NCI-H2227 (cell line): ENCODE measurements around the gene DHX57.

Source experiments
- DNase-seq: peaks from one replicate; lab custom pipeline; 2025; ENCODE audit not compliant: unreplicated experiment; lab: John Stamatoyannopoulos, UW

DHX57 gene

DNA sequence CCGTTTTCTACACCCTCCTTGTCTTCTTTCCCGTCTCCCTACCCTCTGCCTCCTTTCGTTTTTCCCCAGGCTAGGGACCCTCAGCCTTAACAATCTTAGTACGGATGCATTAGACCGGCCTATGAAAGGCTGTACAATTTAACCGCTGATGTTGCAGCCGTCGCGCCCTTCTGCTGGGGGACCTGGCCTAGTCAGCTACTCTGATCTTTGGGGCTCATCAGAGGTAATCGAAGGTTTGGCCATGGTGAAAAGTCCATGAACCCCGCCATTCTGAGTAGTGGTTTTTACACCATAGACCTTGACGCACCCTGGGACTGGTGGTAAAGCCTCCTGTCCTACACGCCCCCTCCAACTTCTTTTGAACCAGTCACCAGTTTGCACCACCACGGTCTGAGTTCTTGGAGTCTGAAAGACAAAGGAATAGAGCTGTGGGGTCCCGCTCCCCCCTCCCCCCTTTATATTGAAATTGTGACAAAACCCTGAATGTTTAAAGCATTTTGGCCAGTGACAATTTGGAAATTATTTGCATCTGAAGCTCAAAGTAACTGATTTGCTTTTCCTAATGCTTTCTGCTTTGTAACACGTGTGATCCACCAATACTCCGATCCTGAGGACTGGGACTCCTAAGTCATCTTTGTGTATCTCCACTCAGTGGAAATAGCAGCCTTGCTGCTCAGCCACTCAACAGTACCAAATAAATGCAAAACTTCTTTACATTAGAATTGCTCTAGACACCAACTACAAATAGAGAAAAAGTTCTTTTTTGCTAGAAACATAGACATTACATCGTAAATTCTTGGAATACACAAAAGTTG, 123.9 kb downstream of the DHX57 start:
- DNase-seq = peak; percentile 67

DNA sequence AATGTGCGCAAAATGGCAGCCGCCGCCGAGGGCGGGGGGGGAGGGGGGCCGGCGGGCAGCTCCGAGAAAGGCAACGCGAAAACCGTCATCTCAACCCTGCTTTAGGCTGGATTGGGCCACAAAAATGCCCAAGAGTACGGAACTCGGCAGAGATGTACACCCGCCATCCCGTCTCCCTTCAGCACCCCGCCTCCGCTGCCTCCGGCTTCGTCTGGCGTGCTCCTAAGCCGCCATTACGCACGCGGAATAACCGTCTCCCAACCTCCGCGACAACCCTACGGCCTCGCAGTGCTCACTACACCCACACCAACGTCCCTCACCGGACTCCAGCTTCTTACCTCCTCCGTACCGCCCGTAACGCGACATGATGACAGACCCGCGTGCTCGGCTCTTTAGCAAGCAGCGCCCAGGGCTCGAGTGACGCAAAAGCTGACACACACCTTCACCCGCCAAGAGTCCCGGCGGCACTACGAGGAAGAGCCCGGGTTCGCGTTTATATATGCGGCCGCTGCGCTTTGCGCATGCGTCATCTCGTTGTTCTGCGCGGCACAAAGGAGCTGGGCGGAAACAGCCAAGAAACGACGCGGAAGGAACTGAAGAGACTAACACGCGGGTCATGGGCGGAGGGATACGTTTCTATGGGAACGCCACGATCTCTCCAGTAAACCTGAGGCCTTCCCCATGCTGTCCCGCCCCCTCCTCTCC, 124.7 kb downstream of the DHX57 start, which contains the start of gene SRSF7:
Gene SRSF7, minus strand, starts transcription at position 471 of the 705 bp plus-strand sequence. Its CDS starts 105 bp downstream, at position 366.
- DNase-seq = peak; percentile 99

GRCh38 chr2:38750011-38750890, 125.5 kb downstream of the DHX57 start:
- peak; percentile 65 for DNase-seq

DNA sequence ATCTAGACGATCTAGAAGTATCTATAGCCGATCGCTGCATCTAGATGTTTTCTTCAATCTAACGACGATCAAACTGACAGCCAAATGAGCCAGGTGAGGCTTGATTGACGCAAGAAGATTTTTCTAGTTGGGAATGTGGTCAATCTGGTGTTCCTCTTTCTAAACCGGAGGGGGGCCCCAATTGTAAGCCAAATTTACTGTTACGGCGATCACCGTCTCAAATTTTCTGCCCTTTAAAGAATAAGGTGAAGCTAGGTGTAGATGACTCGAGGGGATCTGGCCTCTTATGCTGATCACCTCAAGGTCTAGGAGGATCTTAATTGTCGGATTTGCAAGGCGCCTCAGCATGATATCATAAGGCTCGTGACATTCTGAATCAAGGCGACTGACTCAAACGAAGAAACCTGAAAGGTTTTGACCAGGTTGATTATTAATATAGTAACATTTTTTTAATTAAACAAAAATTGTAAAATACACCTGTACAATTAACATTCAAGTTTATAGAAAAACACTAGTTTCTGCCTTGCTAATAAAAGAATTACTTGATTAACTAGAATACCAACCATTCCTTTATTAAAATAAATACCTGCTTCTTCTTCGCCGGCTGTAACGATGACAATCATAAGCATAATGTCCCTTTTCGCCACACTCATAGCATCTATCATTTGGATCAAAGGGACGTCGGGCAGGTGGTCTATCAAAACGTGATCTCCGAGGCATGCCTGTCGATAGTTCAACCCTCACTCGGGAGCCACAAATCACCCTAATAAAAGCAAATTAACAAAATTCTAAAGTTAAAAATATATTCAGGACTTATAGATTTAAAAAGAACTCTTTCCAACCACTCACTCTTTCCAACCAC, 126.6 kb downstream of the DHX57 start:
- no peak for DNase-seq

GRCh38 chr2:38748391-38748790, 127.3 kb downstream of the DHX57 start:
- no peak for DNase-seq

DNA sequence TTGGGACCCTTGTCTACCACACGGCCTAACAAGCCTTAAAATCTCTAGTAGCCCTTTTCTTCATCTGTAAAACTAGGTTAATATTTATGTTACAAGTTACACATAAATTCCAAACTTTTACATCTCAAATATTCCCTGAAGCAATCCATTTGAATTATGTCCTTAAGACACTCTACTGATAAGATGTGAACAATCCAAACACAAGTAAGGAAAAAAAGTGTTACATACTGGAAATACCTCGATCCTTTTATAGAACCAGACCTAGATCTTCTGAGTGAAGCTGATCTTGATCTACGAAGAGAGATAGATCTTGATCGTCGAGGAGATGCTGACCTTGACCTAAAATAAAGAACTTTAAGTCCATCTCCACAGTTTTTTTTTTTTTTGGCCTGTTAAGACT, 127.9 kb downstream of the DHX57 start:
- DNase-seq = no peak
